Measurements from ENCODE around the gene COX6B2. TPM values are rescaled to one million over a fixed set of nuclear protein-coding genes. Genes with fewer than 3 reads are reported as not detected.

The COX6B2 gene
- total RNA-seq, 1 donor from 2014 or later = 0.50 TPM

GRCh38 chr19:55383279-55384130 is 29.0 kb upstream of the COX6B2 start:
- FAIRE-seq (no peak), DNase-seq (ENCODE audit: low read depth) (peak; percentile 56)
- H4K20me1 ChIP-seq (ENCODE audit: insufficient read depth, low read length) = peaks cover 27% of the 10 kb centered on the region
- Mint-ChIP-seq H3K4me3 (ENCODE audit: unreplicated experiment) (peak overlapping the region; percentile 80), H3K36me3 (ENCODE audit: low read depth, unreplicated experiment) (peaks cover 21% of the 10 kb centered on the region), H3K9me3 (ENCODE audit: unreplicated experiment) (peaks cover 2% of the 10 kb centered on the region), H3K4me1 (ENCODE audit: low read depth, unreplicated experiment) (peaks cover 15% of the 10 kb centered on the region), H3K27ac (ENCODE audit: unreplicated experiment) (peak overlapping the region; percentile 62), H3K27me3 (ENCODE audit: low read depth, unreplicated experiment) (peaks cover 2% of the 10 kb centered on the region)
- no peaks in the 10 kb centered on the region for H3K9me3 ChIP-seq (ENCODE audit: insufficient read depth, low read depth, low read length)
- no peaks in the 10 kb centered on the region for H3K27me3 ChIP-seq (ENCODE audit: insufficient read depth, low read length)
- peak overlapping the region; percentile 97 for H3K4me2 ChIP-seq (ENCODE audit: low read length)
- peaks cover 28% of the 10 kb centered on the region for H3K79me2 ChIP-seq (ENCODE audit: insufficient read depth, low read length)
- TF ChIP-seq CTCF (IDR thresholded peaks at IDR 0.05; ENCODE audit: insufficient read depth, low read depth, low read length) (no peak), EZH2 (IDR thresholded peaks at IDR 0.05; ENCODE audit: insufficient read depth, low read length) (no peak)
- H3K36me3 ChIP-seq (ENCODE audit: insufficient read depth, low read length) = peaks cover 10% of the 10 kb centered on the region
- H2AFZ ChIP-seq (ENCODE audit: low read depth, low read length) = peak overlapping the region; percentile 79
- H3K27ac ChIP-seq (ENCODE audit: low read depth, low read length) = no peak overlapping the region
- peak overlapping the region; percentile 41 for H3K4me3 ChIP-seq (ENCODE audit: insufficient read depth, low read depth, low read length)
- peaks cover 31% of the 10 kb centered on the region for H3K4me1 ChIP-seq (ENCODE audit: insufficient read depth, low read length)
- peak overlapping the region; percentile 98 for H3K9ac ChIP-seq (ENCODE audit: low read length)

GRCh38 chr19:55382522-55383054 is 28.1 kb upstream of the COX6B2 start:
- H3K36me3 Mint-ChIP-seq (ENCODE audit: low read depth, unreplicated experiment) = peaks cover 15% of the 10 kb centered on the region
- H3K36me3 ChIP-seq (ENCODE audit: insufficient read depth, low read length) = peaks cover 3% of the 10 kb centered on the region
- FAIRE-seq (no peak), DNase-seq (ENCODE audit: low read depth) (no peak)
- TF ChIP-seq EZH2 (IDR thresholded peaks at IDR 0.05; ENCODE audit: insufficient read depth, low read length) (no peak), CTCF (IDR thresholded peaks at IDR 0.05; ENCODE audit: insufficient read depth, low read depth, low read length) (no peak)
- H3K27me3 ChIP-seq (ENCODE audit: insufficient read depth, low read length) = no peaks in the 10 kb centered on the region
- H4K20me1 ChIP-seq (ENCODE audit: insufficient read depth, low read length) = peaks cover 18% of the 10 kb centered on the region
- H3K9me3 ChIP-seq (ENCODE audit: insufficient read depth, low read depth, low read length) = no peaks in the 10 kb centered on the region
- peaks cover 26% of the 10 kb centered on the region for H3K4me1 ChIP-seq (ENCODE audit: insufficient read depth, low read length)
- no peak overlapping the region for H2AFZ ChIP-seq (ENCODE audit: low read depth, low read length)
- H3K27me3 Mint-ChIP-seq (ENCODE audit: low read depth, unreplicated experiment) = peaks cover 2% of the 10 kb centered on the region
- H3K4me2 ChIP-seq (ENCODE audit: low read length) = no peak overlapping the region
- H3K9me3 Mint-ChIP-seq (ENCODE audit: unreplicated experiment) = peaks cover 2% of the 10 kb centered on the region
- H3K27ac Mint-ChIP-seq (ENCODE audit: unreplicated experiment) = no peak overlapping the region
- peak overlapping the region; percentile 80 for H3K4me3 Mint-ChIP-seq (ENCODE audit: unreplicated experiment)
- H3K4me1 Mint-ChIP-seq (ENCODE audit: low read depth, unreplicated experiment) = peaks cover 8% of the 10 kb centered on the region
- no peak overlapping the region for H3K4me3 ChIP-seq (ENCODE audit: insufficient read depth, low read depth, low read length)
- H3K27ac ChIP-seq (ENCODE audit: low read depth, low read length) = no peak overlapping the region
- H3K9ac ChIP-seq (ENCODE audit: low read length) = no peak overlapping the region
- peaks cover 19% of the 10 kb centered on the region for H3K79me2 ChIP-seq (ENCODE audit: insufficient read depth, low read length)

All from astrocyte (in vitro differentiated cells and primary cell).